ENCODE data around the gene MAP7D1.
"Not testable (repeated sequence)": the region's sequence is repeated elsewhere in the genome, so short reads cannot be mapped to it uniquely, and the experiment has no call there.

Gene MAP7D1

GRCh38 chr1:36211307-36211706 lies 55.3 kb downstream of the MAP7D1 start:
- no peak for DNase-seq (ENCODE audit: low read depth)
- TF ChIP-seq MYC (IDR thresholded peaks at IDR 0.05; ENCODE audit: low read depth, low read length) (no peak), POLR2A (IDR thresholded peaks at IDR 0.05; ENCODE audit: extremely low read depth, insufficient read length) (no peak)
- TF ChIP-seq, protein P1, sequence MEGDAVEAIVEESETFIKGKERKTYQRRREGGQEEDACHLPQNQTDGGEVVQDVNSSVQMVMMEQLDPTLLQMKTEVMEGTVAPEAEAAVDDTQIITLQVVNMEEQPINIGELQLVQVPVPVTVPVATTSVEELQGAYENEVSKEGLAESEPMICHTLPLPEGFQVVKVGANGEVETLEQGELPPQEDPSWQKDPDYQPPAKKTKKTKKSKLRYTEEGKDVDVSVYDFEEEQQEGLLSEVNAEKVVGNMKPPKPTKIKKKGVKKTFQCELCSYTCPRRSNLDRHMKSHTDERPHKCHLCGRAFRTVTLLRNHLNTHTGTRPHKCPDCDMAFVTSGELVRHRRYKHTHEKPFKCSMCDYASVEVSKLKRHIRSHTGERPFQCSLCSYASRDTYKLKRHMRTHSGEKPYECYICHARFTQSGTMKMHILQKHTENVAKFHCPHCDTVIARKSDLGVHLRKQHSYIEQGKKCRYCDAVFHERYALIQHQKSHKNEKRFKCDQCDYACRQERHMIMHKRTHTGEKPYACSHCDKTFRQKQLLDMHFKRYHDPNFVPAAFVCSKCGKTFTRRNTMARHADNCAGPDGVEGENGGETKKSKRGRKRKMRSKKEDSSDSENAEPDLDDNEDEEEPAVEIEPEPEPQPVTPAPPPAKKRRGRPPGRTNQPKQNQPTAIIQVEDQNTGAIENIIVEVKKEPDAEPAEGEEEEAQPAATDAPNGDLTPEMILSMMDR (IDR thresholded peaks at IDR 0.05; ENCODE audit: low read depth, low read length), result no peak
- TF ChIP-seq, protein P2, sequence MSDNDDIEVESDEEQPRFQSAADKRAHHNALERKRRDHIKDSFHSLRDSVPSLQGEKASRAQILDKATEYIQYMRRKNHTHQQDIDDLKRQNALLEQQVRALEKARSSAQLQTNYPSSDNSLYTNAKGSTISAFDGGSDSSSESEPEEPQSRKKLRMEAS (IDR thresholded peaks at IDR 0.05; ENCODE audit: low read depth, low read length), result no peak
- no peak overlapping the region for H3K4me3 ChIP-seq (ENCODE audit: low read depth, low read length)

DNA sequence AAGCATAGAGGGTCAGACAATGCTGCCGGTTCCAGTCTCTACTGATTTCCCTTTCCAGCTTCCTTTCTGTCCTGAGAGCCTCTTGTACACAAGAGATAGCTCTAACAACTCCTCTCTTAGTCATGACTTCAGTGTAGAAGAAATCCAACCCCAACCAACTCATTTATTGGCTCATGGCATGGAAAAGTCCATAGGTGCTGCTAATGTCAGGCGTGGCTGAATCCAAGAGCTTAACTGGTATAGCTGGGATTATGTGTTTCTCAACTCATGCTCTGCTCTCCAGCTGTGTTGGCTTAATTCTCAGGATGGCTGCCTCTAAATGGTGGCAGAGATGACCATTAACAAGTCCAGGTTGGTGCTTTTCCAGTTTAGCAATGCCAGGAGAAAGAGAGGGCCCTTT lies 55.9 kb downstream of the MAP7D1 start:
- TF ChIP-seq, protein P1 (IDR thresholded peaks at IDR 0.05; ENCODE audit: low read depth, low read length), result no peak
- TF ChIP-seq, protein P2 (IDR thresholded peaks at IDR 0.05; ENCODE audit: low read depth, low read length), result no peak

DNA sequence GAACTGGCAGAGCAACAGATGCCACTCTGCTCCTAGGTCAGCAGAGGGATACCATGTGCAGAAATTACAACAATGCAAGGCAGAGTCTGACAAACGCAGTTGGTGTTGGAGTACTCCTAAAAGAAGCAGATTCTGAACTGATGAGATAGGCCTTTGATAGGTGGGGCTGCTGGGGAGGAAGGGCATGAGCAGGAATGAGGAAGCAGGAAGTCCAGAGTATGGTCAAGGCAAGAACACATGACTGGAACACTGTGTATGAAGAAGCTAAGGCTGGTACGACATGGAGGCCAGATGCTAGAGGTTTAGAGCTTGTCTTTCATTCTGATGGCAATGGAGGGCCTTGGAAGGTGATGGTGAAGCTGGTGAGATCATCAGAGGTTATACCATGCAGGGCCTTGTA lies 56.8 kb downstream of the MAP7D1 start:
- peak; percentile 44 for DNase-seq (ENCODE audit: low read depth)
- no peak overlapping the region for H3K4me3 ChIP-seq (ENCODE audit: low read depth, low read length)
- TF ChIP-seq POLR2A (IDR thresholded peaks at IDR 0.05; ENCODE audit: extremely low read depth, insufficient read length) (no peak), MYC (IDR thresholded peaks at IDR 0.05; ENCODE audit: low read depth, low read length) (no peak)
- TF ChIP-seq, protein P1 (IDR thresholded peaks at IDR 0.05; ENCODE audit: low read depth, low read length), result no peak
- TF ChIP-seq, protein P2 (IDR thresholded peaks at IDR 0.05; ENCODE audit: low read depth, low read length), result no peak

More for the DNA sequence above, 55.9 kb downstream of the MAP7D1 start:
- no peak overlapping the region for H3K4me3 ChIP-seq (ENCODE audit: low read depth, low read length)
- DNase-seq (ENCODE audit: low read depth), result no peak

GRCh38 chr1:36217670-36218069 lies 61.7 kb downstream of the MAP7D1 start:
- TF ChIP-seq, protein P1 (IDR thresholded peaks at IDR 0.05; ENCODE audit: low read depth, low read length), result no peak
- no peak for TF ChIP-seq POLR2A (IDR thresholded peaks at IDR 0.05; ENCODE audit: extremely low read depth, insufficient read length)
- TF ChIP-seq MYC (IDR thresholded peaks at IDR 0.05; ENCODE audit: low read depth, low read length), result no peak
- TF ChIP-seq, protein P2 (IDR thresholded peaks at IDR 0.05; ENCODE audit: low read depth, low read length), result no peak
- H3K4me3 ChIP-seq (ENCODE audit: low read depth, low read length), result no peak overlapping the region
- peak; percentile 30 for DNase-seq (ENCODE audit: low read depth)

DNA sequence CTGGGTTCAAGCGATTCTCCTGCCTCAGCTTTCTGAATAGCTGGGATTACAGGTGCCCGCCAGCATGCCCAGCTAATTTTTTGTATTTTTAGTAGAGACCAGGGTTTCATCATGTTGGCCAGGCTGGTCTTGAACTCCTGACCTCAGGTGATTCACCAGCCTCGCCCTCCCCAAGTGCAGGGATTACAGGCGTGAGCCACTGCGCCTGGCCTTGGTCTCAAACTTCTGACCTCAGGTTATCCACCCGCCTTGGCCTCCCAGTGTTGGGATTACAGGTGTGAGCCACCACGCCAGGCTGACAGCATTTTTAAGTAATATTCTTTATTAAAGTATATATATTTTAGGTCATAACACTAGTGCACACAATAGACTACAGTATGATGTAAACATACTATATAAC lies 65.9 kb downstream of the MAP7D1 start:
- not testable (repeated sequence) for DNase-seq (ENCODE audit: low read depth); H3K4me3 ChIP-seq (ENCODE audit: low read depth, low read length)

DNA sequence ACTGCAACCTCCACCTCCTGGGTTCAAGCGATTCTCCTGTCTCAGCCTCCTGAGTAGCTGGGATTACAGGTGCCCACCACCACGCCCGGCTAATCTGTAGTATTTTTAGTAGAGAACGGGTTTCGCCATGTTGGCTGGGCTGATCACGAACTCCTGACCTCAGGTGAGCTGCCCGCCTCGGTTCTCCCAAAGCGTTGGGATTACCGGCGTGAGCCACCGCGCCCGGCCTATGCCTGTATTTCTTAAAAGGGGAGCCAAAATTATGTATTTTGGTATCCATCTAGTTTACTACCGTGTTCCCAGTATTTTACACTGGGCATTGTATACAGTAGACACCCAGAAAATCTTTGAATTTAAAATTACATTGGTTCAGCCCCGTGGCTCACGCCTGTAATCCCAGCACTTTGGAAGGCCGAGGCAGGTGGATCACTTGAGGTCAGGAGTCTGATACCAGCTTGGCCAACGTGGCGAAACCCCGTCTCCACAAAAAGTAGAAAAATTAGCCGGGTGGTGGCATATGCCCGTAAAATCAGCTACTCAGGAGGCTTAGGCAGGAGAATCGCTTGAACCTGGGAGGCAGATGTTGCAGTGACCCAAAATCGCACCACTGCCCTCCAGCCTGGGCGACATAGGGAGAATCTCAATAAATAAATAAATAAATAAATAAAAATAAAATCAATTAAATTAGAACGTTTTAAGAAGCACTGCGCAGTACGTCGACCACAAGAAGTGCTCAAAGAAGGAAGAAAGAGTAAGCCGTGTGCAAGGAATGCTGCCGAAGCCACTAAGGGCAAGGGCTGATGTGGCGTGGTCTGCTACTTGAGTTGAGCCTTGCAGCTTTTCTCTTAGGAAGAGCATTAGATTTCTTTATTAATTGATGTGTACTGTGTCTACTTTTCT lies 66.8 kb downstream of the MAP7D1 start:
- peak overlapping the region; percentile 87 for H3K4me3 ChIP-seq (ENCODE audit: low read depth, low read length)
- TF ChIP-seq, protein P1 (IDR thresholded peaks at IDR 0.05; ENCODE audit: low read depth, low read length), result no peak
- no peak for DNase-seq (ENCODE audit: low read depth)
